PC-3 (cell line): ENCODE results near the gene CLN6. TPM values are rescaled to one million over a fixed set of nuclear protein-coding genes. Genes with fewer than 3 reads are reported as not detected.

Source experiments
- ATAC-seq: fragments of 200-7000 bp; cut with Tn5 transposase; 2 replicates; pipeline ENCODE4 v1.9.1; 2020; ENCODE audit warnings: mild to moderate bottlenecking, moderate library complexity
- BruUV-seq: library from RNA; stranded (reverse); fragments of 400-500 nt; replicated peaks from 2 replicates; lab custom pipeline; 2021; lab: Mats Ljungman, UMichigan
- CTCF ChIA-PET: fragments of 300-600 bp; sonication (Branson Sonifier 250); formaldehyde crosslinking; loops from one replicate; lab custom pipeline; 2022; ENCODE audit warnings: antibody characterized with exemption; lab: Charles Lee
- POLR2A ChIA-PET: fragments of 300-600 bp; sonication (Branson Sonifier 250); formaldehyde crosslinking; loops from one replicate; lab custom pipeline; 2022; ENCODE audit warnings: antibody characterized with exemption; ENCODE audit not compliant: unreplicated experiment; lab: Charles Lee
- DNase-seq: peaks from one replicate; pipeline ENCODE4 v3.0.0-alpha.2; 2015
- H2AFZ ChIP-seq: fragments of 300-600 bp; sonication (generic); 2 replicates; pipeline ENCODE4 v1.6.0; 2016; ENCODE audit warnings: antibody characterized with exemption, low read length
- H3F3A ChIP-seq: fragments of 300-600 bp; sonication (generic); one replicate; pipeline ENCODE4 v1.6.0; 2017; ENCODE audit warnings: antibody characterized with exemption, low read length, control low read depth, mild to moderate bottlenecking; ENCODE audit not compliant: unreplicated experiment
- H3K27ac ChIP-seq: fragments of 300-600 bp; sonication (generic); 2 replicates; pipeline ENCODE4 v1.5.1; 2016; ENCODE audit warnings: mild to moderate bottlenecking, low read length
- H3K27me3 ChIP-seq: fragments of 300-600 bp; sonication (generic); 2 replicates; pipeline ENCODE4 v1.6.1; 2016; ENCODE audit warnings: low read length, mixed read lengths
- H3K36me3 ChIP-seq: fragments of 300-600 bp; sonication (generic); 2 replicates; pipeline ENCODE4 v1.6.1; 2016; ENCODE audit warnings: low read depth, mixed run types, low read length, mixed read lengths
- H3K4me1 ChIP-seq: fragments of 300-600 bp; sonication (generic); 2 replicates; pipeline ENCODE4 v1.5.1; 2016; ENCODE audit warnings: low read length; ENCODE audit not compliant: insufficient read depth
- H3K4me2 ChIP-seq: fragments of 300-600 bp; sonication (generic); 2 replicates; pipeline ENCODE4 v1.6.0; 2016; ENCODE audit warnings: low read length
- H3K4me3 ChIP-seq: fragments of 300-600 bp; sonication (generic); 2 replicates; pipeline ENCODE4 v1.5.1; 2016; ENCODE audit warnings: mild to moderate bottlenecking, low read length, mixed read lengths
- H3K79me2 ChIP-seq: fragments of 300-600 bp; sonication (generic); 2 replicates; pipeline ENCODE4 v1.6.1; 2017; ENCODE audit warnings: low read length, mixed read lengths
- H3K9ac ChIP-seq: fragments of 300-600 bp; sonication (generic); 2 replicates; pipeline ENCODE4 v1.6.0; 2016; ENCODE audit warnings: mild to moderate bottlenecking, low read length
- H3K9me2 ChIP-seq: fragments of 300-600 bp; sonication (generic); replicated peaks from 2 replicates; pipeline ENCODE4 v1.6.1; 2016; ENCODE audit warnings: mixed run types, low read length, mixed read lengths
- H3K9me3 ChIP-seq: fragments of 300-600 bp; sonication (generic); 2 replicates; pipeline ENCODE4 v1.6.1; 2016; ENCODE audit warnings: low read length, mixed read lengths
- H4K20me1 ChIP-seq: fragments of 300-600 bp; sonication (generic); 2 replicates; pipeline ENCODE4 v1.6.1; 2016; ENCODE audit warnings: low read length, mixed read lengths
- EZH2 ChIP-seq: fragments of 300-600 bp; sonication (generic); IDR thresholded peaks from one replicate; pipeline ENCODE4 v1.6.1; 2017; ENCODE audit warnings: antibody characterized with exemption, mild to moderate bottlenecking, low read length; ENCODE audit not compliant: unreplicated experiment
- EZH2phosphoT487 ChIP-seq: fragments of 300-600 bp; sonication (generic); IDR thresholded peaks from 2 replicates; pipeline ENCODE4 v1.6.1; 2018; ENCODE audit warnings: mild to moderate bottlenecking, antibody characterized with exemption, low read length, borderline replicate concordance
- intact Hi-C: fragments of 100-400 bp; cut with micrococcal nuclease; formaldehyde crosslinking; loops from 2 replicates; pipeline ENCODE4 v1.9.0; 2023
- total RNA-seq: library from RNA; depleted of rRNA; stranded (reverse); fragments of >200 nt; gene quantifications from 2 replicates; pipeline ENCODE4 v1.2.3, GENCODE V29; 2014
- TF ChIP-seq, protein P1 (sequence below): fragments of 300-600 bp; sonication (generic); conservative IDR thresholded peaks from 2 replicates; pipeline ENCODE4 v1.5.1; 2017; ENCODE audit warnings: antibody characterized with exemption, low read depth, mild to moderate bottlenecking, low read length

The CLN6 gene
- total RNA-seq, 1 experiment from 2014 or later: 33.4 TPM

DNA sequence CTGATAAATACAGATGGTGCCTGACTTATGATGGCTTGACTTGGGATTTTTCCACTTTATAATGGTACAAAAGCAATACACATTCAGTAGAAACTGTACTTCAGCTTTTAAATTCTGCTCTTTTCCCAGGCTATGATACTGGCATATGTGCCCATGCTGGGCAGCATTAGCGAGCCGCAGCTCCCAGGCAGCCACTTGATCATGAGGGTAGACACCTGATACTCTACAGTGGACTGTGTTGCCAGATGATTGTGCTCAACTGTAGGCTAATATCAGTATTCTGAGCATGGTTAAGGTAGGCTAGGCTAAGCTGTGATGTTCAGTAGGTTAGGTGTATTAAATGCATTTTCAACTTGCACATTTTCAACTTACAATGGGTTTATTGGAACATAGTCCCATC, 30.4 kb upstream of the CLN6 start:
- no peaks in the 10 kb centered on the region for H3F3A ChIP-seq
- ChIA-PET CTCF (no interaction called here), POLR2A (no interaction called here)
- no peaks in the 10 kb centered on the region for H3K9me2 ChIP-seq
- TF ChIP-seq, protein P1, sequence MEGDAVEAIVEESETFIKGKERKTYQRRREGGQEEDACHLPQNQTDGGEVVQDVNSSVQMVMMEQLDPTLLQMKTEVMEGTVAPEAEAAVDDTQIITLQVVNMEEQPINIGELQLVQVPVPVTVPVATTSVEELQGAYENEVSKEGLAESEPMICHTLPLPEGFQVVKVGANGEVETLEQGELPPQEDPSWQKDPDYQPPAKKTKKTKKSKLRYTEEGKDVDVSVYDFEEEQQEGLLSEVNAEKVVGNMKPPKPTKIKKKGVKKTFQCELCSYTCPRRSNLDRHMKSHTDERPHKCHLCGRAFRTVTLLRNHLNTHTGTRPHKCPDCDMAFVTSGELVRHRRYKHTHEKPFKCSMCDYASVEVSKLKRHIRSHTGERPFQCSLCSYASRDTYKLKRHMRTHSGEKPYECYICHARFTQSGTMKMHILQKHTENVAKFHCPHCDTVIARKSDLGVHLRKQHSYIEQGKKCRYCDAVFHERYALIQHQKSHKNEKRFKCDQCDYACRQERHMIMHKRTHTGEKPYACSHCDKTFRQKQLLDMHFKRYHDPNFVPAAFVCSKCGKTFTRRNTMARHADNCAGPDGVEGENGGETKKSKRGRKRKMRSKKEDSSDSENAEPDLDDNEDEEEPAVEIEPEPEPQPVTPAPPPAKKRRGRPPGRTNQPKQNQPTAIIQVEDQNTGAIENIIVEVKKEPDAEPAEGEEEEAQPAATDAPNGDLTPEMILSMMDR: no peak
- no peaks in the 10 kb centered on the region for H4K20me1 ChIP-seq
- H2AFZ ChIP-seq: no peak overlapping the region
- intact Hi-C loops: no loop called here
- H3K9me3 ChIP-seq: no peaks in the 10 kb centered on the region
- ATAC-seq: no peak
- no peak overlapping the region for H3K4me2 ChIP-seq
- peaks cover 9% of the 10 kb centered on the region; the same call in 1 of the 2 replicates for H3K4me1 ChIP-seq
- H3K9ac ChIP-seq: no peak overlapping the region
- no peaks in the 10 kb centered on the region for H3K27me3 ChIP-seq
- no TSS peak for BruUV-seq
- H3K4me3 ChIP-seq: no peak overlapping the region
- DNase-seq: no peak
- no peak overlapping the region for H3K27ac ChIP-seq
- H3K36me3 ChIP-seq: no peaks in the 10 kb centered on the region
- H3K79me2 ChIP-seq: no peaks in the 10 kb centered on the region

DNA sequence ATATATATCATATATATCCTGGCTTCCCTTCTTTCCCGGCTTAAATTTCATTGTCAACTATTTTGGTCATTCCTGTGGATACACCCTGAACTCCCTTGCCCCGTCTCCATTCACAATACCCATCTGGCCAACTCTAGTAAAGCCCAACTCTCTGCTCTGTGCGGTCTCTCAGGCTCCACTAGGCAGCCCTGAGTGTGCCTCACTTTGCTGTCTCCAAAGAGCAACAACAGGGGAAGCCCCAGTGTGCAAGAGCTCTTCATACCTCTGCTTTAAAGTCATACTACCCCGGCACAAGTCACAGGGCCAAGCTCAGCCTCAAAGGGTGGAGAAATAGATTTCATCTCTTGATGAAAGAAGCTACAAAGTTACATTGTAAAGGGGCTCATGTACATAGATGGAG, 29.2 kb upstream of the CLN6 start:
- CTCF ChIA-PET: no interaction called here
- intact Hi-C loops: no loop called here

DNA sequence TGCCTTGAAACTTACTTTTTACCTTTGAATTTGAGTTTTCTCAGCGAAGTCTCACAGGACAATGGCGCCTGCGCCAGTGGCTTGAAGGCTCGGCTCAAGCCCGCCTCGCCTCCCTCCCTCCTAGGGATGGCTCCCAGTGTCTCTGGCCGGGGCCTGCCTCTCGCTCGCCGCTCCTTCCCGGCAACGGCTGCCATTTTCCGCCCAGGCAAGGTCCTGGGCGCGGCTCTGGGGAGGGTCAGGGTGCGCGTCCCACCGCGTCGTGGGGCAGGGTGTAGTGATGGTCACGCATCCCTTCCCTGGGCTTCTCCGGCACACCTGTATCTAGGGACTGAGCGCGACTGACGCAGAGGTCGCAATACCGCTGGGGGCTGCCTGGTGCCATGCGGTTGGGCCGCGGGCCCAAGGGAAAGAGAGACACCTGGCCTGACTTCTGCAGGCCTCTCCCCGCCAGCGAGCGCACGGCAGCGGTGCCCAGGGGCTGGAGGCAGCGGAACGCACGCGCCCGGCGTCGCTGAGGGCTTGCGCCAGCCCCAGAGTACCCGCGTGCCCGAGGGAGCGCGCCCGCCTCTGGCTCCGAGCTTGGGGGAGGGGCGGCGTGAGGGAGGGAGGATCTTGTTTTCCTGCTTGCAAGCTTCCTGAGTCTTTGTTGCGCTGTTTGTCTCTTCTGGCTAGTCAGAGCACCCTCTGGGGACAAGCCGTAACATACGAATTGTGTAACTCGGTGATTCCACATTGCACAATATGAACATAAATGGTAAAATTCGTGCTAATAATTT, 27.3 kb upstream of the CLN6 start:
- H2AFZ ChIP-seq: peak overlapping the region; percentile 96
- ChIA-PET POLR2A (no interaction called here), CTCF (interaction anchor here (0.6 kb wide), 1 partner anchor 26 kb away, joined by 5 read pairs; no protein-coding TSS in a partner anchor)
- intact Hi-C loops: no loop called here
- peak overlapping the region; percentile 84 for H3K4me2 ChIP-seq
- TSS peak; percentile 55 for BruUV-seq
- no peaks in the 10 kb centered on the region for H4K20me1 ChIP-seq
- H3K79me2 ChIP-seq: no peaks in the 10 kb centered on the region
- ATAC-seq: peak; percentile 83
- H3K4me1 ChIP-seq: peaks cover 9% of the 10 kb centered on the region; the same call in 1 of the 2 replicates
- no peaks in the 10 kb centered on the region for H3K9me2 ChIP-seq
- H3K9me3 ChIP-seq: no peaks in the 10 kb centered on the region
- TF ChIP-seq EZH2phosphoT487 (0 out of 2 replicates have a peak, but pooled peaks have one; percentile 35), EZH2 (no peak)
- H3K4me3 ChIP-seq: peak overlapping the region; percentile 57
- DNase-seq: peak; percentile 81
- no peaks in the 10 kb centered on the region for H3K36me3 ChIP-seq
- no peaks in the 10 kb centered on the region for H3K27me3 ChIP-seq
- H3K27ac ChIP-seq: no peak overlapping the region
- no peaks in the 10 kb centered on the region for H3F3A ChIP-seq
- H3K9ac ChIP-seq: peak overlapping the region; percentile 41; the same call in 1 of the 2 replicates

More for the DNA sequence above, 29.2 kb upstream of the CLN6 start:
- Histone ChIP-seq H3K36me3 (no peaks in the 10 kb centered on the region), H3K9ac (no peak overlapping the region), H3K4me3 (no peak overlapping the region), H3K79me2 (no peaks in the 10 kb centered on the region), H3K9me3 (no peaks in the 10 kb centered on the region), H4K20me1 (no peaks in the 10 kb centered on the region), H3F3A (no peaks in the 10 kb centered on the region), H3K9me2 (no peaks in the 10 kb centered on the region), H3K27me3 (no peaks in the 10 kb centered on the region), H3K4me2 (no peak overlapping the region), H3K27ac (no peak overlapping the region), H3K4me1 (peaks cover 9% of the 10 kb centered on the region; the same call in 1 of the 2 replicates), H2AFZ (no peak overlapping the region)
- DNase-seq (no peak), ATAC-seq (no peak)
- POLR2A ChIA-PET: no interaction called here
- TF ChIP-seq EZH2 (no peak), EZH2phosphoT487 (no peak)
- TF ChIP-seq, protein P1: no peak
- BruUV-seq: no TSS peak
